Measurements from ENCODE around the gene PTPRG. TPM values are rescaled to one million over a fixed set of nuclear protein-coding genes. Genes with fewer than 3 reads are reported as not detected.

PTPRG gene
- total and polyA plus RNA-seq, 2 donors: 22.7 to 95.3 TPM

DNA sequence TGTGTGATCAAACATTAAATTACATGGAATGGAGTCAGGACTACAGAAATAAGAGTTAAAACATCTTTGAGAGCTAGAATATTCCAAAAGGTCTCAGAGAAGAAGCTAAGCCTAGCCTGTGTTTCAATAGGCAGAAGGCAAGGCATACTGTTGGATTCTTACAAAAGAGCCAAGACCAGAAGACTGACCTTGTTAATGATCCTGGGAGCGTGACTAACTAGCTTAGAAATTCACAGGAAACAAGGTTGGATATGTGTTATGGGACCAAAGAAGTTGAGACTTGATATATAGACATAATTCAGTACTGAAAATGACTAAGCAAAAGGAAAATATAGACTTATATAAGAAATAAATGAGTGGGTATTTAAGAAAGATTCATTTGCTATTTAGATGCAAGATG, 761.9 kb downstream of the PTPRG start:
- WGBS: 95% methylated on average over 1 of the region's 1 CpG
- H3K27ac ChIP-seq (ENCODE audit: low read depth): no peak overlapping the region

DNA sequence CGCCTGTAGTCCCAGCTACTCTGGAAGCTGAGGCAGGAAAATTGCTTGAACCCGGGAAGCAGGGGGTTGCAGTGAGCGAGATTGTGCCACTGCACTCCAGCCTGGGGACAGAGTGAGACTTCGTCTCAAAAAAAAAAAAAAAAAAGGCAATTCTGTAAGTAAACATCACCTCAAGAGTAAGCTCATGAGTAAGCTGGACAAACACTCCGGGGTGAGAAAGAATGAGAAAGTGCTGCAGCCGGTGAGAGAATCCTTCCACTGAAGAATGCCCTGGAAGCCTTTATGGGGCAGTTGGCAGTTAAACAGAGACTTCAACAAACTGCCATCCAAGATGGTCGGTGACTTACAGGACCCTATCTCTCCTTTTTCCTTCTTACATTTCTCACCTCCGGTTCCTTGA, 764.5 kb downstream of the PTPRG start:
- no peak overlapping the region for H3K4me3 ChIP-seq (ENCODE audit: low read depth, low read length)
- no peak overlapping the region for H3K27ac ChIP-seq (ENCODE audit: low read depth)
- no peaks in the 10 kb centered on the region for H3K4me1 ChIP-seq (ENCODE audit: insufficient read depth)
- 88% methylated on average over 8 of the region's 8 CpGs for WGBS
- no peaks in the 10 kb centered on the region for H3K36me3 ChIP-seq (ENCODE audit: insufficient read depth)
- DNase-seq (ENCODE audit: extremely low spot score): no peak

More for the DNA sequence above, 761.9 kb downstream of the PTPRG start:
- Histone ChIP-seq H3K4me1 (ENCODE audit: insufficient read depth) (no peaks in the 10 kb centered on the region), H3K36me3 (ENCODE audit: insufficient read depth) (no peaks in the 10 kb centered on the region), H3K4me3 (ENCODE audit: low read depth, low read length) (no peak overlapping the region)
- no peak for DNase-seq (ENCODE audit: extremely low spot score)

- H3K27ac ChIP-seq (ENCODE audit: low read depth): no peak overlapping the region
- DNase-seq (ENCODE audit: extremely low spot score): no peak
- no peaks in the 10 kb centered on the region for H3K4me1 ChIP-seq (ENCODE audit: insufficient read depth)
- WGBS: 92% methylated on average over 5 of the region's 5 CpGs
- no peaks in the 10 kb centered on the region for H3K36me3 ChIP-seq (ENCODE audit: insufficient read depth)
- no peak overlapping the region for H3K4me3 ChIP-seq (ENCODE audit: low read depth, low read length)
These were observed 768.6 kb downstream of the PTPRG start for GRCh38 chr3:62329971-62330370.

GRCh38 chr3:62332017-62332416, 770.6 kb downstream of the PTPRG start:
- no peak overlapping the region for H3K4me3 ChIP-seq (ENCODE audit: low read depth, low read length)
- H3K4me1 ChIP-seq (ENCODE audit: insufficient read depth): no peaks in the 10 kb centered on the region
- WGBS: 70% methylated on average over 1 of the region's 1 CpG
- no peaks in the 10 kb centered on the region for H3K36me3 ChIP-seq (ENCODE audit: insufficient read depth)
- no peak for DNase-seq (ENCODE audit: extremely low spot score)
- H3K27ac ChIP-seq (ENCODE audit: low read depth): no peak overlapping the region

DNA sequence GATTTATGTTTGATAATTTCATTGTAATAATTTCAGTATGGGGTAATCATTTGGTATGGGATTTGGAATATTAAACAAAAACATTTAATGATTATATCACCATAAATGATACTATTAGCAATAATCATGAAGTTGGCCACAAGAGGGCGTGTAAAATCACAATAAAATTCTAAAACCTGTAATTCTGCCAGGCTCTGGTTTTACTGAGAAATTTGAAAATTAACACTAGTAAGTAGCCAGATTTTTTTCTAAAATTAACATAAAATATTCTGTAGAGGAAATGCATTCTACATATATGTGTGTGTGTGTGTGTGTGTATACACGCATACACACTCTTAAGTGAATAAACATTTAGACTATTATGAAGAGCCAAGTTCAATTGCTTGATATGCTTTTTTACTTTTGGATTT, 771.5 kb downstream of the PTPRG start:
- Histone ChIP-seq H3K4me1 (ENCODE audit: insufficient read depth) (no peaks in the 10 kb centered on the region), H3K36me3 (ENCODE audit: insufficient read depth) (no peaks in the 10 kb centered on the region), H3K4me3 (ENCODE audit: low read depth, low read length) (no peak overlapping the region), H3K27ac (ENCODE audit: low read depth) (no peak overlapping the region)
- DNase-seq (ENCODE audit: extremely low spot score): peak; percentile 8
- WGBS: 61% methylated on average over 2 of the region's 2 CpGs

DNA sequence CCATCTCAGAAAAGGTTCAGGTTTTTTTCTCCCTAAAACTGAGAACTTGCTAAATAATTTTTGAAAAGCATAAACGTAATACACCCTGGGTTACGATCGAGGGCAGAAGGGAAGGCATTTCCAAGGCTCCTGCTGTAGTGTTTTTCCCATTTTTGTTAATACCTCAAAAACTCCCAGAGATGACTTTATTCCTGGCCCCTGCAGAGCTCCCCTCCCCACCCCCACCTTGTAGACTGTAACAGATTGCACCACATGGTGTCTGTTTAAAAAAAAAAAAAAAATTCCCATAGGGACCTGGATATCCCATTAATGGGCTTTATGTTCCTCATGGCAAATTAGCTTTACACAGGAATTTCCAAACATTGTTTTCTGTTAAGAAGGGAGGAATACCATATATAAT, 773.8 kb downstream of the PTPRG start:
- WGBS: 93% methylated on average over 3 of the region's 3 CpGs
- H3K4me3 ChIP-seq (ENCODE audit: low read depth, low read length): no peak overlapping the region
- DNase-seq (ENCODE audit: extremely low spot score): no peak
- H3K36me3 ChIP-seq (ENCODE audit: insufficient read depth): no peaks in the 10 kb centered on the region
- no peaks in the 10 kb centered on the region for H3K4me1 ChIP-seq (ENCODE audit: insufficient read depth)
- H3K27ac ChIP-seq (ENCODE audit: low read depth): no peak overlapping the region

- WGBS: 75% methylated on average over 2 of the region's 2 CpGs
- no peak for DNase-seq (ENCODE audit: extremely low spot score)
These were observed 782.4 kb downstream of the PTPRG start for GRCh38 chr3:62343755-62344154.

More at GRCh38 chr3:62343755-62344154, 782.4 kb downstream of the PTPRG start:
- Histone ChIP-seq H3K36me3 (ENCODE audit: insufficient read depth) (no peaks in the 10 kb centered on the region), H3K4me3 (ENCODE audit: low read depth, low read length) (no peak overlapping the region), H3K27ac (ENCODE audit: low read depth) (no peak overlapping the region), H3K4me1 (ENCODE audit: insufficient read depth) (no peaks in the 10 kb centered on the region)

Small RNA genes lying within 50 kb of the gene (small RNA-seq; reads per million reads assigned to genes)
- gene RF00019 (not detected), gene RNU2-10P (not detected)
